Measurements from ENCODE around the gene AGAP1.

The AGAP1 gene

DNA sequence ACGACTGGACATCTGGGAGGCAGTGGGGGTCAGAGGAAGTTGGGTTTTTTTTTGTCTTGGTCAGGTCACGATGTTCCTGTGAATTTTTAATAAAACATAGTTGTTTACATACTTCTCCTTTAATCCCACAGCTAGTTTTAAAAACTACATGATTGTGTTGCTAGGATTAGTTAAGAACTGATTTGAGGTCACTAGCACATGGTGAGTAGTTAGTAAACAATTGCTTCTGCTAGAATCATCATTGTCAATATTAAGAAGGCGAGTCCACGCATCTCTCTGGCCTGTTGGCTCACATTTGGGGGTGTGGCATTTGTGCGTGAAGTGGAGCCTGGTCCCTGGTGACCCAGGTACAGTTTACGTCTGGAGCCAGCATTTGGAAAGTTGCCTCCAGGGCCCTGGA is 59.4 kb downstream of the AGAP1 start:
- no peak for DNase-seq

DNA sequence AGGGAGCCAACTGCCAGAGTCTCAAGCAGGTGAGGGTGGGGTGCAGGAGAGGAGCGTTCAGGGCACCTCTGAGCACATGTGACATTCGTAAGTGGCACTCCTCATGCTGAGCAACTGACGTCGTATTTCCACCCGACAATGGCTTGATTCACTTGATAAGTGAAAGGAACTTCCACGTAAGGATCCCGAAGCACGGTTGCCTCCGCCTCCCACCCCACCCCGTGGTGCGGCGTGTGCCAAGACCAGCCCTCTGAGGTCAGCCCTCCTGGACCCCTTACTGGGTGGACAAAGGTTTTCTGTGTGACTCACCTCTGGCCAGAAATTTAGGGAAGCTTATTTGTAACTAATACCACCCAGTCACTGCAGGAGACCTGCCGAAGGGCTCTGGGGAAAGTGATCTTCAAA is 59.9 kb downstream of the AGAP1 start:
- no peak for DNase-seq

DNA sequence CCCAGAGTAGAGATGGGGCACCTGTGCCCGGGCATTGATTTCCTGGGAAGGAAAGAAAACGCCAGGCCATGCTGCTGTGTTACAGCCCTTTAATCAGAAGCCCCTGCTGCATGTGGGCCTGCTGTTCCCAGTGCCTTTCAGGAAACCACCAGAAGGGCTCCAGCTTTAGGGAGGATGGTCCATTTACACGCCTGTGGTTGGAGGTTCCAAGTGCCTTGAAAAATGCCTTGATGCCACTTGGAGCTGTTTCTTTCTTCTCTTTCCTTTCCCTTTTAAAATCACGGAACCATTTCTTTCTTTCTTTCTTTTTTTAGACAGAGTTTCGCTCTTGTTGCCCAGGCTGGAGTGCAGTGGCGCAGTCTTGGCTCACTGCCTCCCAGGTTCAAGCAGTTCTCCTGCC is 60.5 kb downstream of the AGAP1 start:
- no peak for DNase-seq

DNA sequence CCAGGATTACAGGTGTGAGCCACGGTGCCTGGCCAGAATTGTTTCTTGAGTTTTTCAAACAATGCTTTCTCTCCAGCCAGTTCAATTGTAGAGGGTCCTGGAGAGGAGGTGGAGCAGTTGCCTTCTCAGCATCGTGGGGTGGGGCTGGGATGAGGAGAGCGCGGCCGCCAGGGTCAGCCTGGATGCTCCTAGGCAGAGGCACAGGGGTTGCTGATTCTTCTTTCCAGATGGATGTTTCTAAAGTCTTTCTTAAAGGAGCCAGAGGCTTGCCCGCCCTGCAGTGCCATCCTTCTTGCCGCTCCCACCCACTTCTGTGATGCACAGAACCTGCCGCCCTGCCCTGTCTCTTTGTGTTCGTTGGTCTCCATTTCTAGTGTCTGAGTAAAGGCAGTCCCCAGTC is 61.1 kb downstream of the AGAP1 start:
- no peak for DNase-seq

DNA sequence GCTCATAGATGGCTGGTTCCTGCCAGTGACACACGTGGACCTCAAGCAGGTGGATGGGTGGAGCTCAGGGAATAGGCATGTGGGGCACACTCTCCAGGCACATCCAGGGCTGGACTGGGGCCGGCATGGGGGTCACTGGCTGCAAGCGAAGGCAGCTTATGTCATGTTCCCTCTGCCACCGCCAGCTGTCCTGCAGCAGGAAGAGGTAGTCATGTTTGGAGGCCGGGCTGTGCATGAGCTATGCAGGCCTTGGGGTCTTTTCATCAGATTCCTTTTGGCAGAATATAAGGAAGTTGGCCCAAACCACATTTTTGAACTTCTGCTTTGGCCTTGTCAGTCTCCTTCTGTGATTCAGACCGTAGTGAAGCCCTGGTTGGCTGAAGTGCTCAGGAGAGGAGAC is 61.5 kb downstream of the AGAP1 start:
- no peak for DNase-seq

DNA sequence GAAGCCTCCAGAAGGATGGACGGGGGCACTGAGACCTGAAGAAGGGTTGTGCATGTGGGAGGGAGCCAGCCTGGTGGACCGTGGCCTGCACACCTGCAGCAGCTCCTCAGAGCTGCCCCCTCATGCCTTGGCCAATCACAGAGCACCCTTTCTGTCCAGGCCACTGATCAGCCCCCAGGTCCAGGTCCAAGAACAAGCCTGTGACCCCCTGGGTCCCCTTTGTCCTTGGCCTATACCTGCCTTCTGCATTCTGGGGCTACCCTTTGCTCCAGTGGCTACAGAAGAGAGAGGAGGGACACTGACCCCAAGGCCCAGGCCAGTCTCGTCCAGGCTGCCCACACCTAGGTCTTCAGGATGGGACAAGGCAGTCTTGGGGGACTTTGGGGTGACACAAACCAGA is 62.2 kb downstream of the AGAP1 start:
- DNase-seq = no peak

DNA sequence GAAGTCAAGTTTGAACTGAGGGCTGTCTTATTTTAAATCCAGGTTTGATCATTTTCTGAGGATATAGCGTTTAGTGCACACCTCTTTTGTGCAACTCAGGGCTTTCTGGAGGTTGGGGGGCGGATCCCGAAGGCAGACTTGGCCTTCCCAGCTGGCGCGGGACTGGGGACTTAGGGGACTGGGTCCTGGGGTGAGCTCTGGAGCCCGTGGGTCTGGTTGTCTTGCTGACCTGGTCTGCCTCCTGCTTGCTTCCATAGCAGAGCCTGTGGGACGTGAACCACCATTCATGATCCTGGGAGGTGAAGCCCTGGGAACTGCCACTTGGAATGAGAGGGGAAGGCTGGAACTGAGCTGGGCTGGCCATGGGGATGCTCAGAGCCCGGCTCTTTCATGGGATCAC is 63.1 kb downstream of the AGAP1 start:
- no peak for DNase-seq

DNA sequence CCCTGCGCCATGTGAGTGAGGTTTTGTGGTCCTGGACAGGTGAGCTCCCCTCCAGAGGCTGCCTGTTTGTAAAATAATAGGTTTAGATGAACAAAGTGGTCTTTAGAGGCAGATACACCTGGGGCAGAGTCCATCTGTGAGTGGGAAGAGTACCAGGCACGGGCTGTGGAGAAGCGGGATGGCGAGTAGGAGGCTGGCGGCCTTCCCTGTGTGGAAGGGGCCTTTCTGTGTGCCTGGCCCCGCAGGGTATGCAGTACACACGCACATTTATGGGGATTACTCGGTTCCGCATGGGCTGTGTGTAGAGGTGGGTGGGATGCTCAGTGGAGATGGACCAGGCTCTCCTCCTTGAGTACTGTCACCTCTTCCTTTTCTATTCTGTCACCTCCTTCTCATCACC is 64.1 kb downstream of the AGAP1 start:
- no peak for DNase-seq

DNA sequence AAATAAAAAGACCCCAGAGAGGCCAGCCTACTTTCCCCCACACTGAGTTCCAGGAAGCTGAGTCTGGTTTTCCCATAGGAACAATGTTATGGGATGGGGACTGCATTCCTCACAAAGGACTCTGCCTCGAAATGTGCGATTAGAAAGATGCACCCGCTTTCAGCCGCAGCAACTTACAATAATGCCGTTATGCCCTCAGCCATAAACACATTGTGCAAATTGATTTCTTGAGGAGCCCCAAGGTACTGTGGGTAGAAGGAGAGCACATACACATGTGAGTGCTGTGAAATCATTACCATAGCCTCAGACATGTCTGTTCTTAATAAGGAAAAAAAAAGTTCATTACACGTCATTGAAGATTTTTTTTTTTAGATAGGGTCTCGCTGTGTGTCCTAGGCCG is 64.7 kb downstream of the AGAP1 start:
- no peak for DNase-seq

DNA sequence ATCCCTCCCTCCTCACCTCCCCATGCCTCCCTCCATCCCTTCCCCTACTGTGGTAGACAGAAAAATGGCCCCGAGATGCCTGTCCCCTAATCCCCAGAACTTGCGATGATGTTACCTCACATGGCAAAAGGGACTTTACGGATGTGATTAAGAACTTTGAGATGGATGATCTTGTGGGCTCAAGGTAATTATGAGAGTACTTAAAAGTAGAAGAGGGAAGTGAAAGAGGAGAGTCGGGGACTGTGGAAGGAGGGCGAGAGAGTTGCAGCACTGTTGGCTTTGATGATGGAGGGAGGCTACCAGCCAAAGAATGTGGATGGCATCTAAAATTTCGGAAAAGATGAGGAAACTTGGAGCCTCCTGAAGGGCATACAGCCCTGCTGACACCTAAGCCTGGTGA is 66.5 kb downstream of the AGAP1 start:
- DNase-seq = no peak

DNA sequence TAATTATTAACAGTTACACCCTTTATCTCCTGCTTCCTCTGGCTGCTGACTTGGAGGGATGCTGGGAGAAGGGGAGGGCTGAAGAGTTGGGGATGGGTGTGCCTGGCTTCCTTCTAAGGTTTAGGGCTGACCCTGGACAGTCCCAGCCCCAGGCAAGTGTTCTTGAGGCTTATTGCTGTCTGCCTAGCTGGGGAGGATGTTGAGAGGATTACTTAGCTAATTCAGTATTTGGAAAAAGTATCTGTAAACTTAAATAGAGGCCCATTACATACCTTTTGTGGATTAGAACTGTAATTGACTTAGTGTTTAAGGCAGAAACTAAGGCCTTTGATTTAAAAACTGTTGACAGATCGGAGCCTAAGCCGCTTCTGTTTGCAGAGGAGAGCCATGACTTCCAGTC is 67.6 kb downstream of the AGAP1 start:
- DNase-seq = no peak

DNA sequence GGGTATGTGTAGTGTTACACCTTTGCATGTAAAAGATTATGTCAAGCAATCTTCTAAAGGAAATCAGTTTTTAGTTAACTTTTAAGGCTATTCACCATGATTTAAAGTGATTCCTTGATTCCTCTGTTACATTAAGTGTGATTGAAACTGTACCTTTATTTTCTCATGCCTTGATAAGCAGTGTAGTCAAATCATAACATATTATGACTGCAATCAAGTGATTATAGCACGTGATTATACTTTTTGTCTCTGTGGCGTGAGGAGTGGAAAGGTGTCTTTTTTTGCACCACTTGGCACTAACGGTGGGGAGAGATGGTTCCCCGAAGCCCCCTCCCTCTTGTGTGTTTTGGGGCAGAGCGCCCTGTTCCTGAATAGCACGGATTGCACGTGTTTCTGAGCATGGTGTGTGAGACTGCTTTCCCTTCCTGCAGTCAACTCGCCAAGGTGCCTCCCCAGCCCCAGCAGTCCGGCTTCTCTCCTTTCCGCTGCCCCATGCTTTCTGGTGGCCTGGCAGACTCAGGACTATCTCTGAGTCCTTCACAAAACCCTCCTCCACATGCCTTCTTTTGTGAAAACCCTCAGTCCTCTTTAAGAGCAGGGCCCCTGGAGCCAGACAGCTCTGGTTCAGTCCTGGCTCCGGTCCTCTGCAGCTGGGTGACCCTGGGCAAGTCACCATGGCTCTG is 68.4 kb downstream of the AGAP1 start:
- DNase-seq = no peak

DNA sequence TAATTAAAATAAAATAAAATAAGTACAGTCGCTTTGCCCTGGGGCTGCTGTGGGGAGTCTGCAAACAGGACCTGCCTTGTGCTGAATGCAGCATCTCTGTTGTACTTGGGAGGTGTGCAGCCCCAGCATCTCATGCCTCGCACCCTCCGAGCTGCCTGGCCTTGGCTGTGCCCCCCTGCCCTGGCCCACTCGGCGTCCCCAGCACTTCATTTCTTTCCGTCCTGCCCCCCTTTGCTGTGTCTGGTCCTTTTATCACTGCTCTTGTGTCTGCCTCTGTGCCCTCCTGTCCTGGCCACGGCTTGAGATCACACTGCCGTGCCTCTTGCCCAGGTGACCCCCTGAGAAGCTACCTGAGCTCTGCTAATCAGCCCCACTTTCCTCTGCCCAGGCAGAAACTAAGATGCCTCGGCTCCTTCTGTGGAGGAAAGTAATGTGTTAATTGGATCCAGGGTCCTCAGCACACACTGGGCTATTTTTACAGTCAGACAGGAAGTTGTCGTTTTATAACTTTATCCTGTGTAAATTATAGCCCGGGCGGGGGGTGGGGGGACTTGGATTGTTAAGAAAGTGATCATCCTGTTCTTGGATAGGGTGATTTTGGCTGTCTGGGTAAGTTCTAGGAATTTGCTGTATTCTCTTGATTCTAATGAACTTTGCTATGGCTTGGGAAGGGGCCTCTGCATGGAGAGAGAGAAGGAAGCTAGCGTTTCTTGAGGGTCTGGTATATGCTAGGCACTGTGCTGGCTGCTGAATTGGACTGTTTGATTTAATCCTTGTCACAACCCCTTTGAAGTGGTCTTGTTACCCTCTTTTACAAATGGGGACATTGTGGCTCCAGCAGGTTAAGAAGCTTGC is 69.4 kb downstream of the AGAP1 start:
- DNase-seq = no peak

DNA sequence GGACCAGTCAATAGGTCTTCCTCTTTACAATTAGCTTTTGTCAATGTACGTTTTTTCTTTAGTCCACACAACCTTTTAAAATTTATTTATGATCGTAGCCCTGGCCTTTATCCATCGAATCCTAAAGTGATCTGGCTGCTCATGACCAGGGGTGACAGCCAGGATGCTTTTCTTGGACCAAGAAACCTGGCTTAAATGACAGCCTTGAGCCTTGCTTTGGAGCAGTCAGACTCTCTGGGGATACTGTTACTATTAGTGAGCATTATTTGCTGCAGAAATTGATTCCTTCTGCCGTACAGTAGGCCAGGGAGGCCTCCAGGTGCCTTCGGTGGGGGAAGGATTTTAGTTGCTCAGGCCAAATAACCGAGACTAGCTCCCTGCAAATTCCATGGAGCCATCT is 70.2 kb downstream of the AGAP1 start:
- no peak for DNase-seq

DNA sequence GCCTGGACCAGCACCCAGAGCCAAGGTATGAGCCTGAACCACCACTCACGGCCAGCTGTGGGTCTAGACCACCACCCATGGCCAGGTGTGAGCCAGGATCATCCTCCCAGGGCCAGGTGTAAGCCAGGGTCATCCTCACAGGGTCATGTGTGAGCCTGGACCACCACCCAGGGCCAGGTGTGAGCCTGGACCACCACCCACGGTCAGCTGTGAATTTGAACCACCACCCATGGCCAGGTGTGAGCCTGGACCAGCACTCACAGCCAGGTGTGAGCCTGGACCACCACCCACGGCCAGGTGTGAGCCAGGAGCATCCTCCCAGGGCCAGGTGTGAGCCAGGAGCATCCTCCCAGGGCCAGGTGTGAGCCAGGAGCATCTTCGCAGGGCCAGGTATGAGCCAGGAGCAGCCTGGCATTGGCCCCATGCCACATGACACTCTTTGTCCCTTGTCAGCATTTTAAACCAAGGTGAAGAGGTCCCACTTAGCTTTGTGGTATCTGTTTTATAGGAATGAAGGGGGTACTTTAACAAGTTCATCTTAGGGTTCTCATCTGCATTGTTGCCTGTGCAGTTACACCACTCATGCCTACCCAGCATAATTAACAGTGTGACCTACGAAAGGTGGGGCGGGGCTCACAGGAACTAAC is 71.2 kb downstream of the AGAP1 start:
- no peak for DNase-seq

DNA sequence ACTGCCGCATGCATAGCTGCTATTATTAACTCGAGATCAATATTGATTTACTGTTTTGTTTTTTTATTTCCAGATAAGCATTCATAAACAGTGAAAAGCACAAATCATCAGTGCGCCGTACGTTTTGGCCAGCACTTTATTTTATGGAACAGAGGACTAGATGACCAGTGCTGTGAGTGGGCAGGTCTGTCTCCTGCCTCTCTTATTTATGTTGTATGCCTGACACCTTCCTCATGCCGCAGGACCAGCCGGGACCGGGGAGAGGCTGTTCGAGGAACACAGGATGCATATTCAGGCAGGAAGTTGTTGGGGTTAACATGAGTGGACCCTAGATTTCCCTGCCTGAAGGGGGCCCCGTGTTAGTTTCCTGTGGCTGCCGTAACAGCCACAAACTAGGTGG is 72.6 kb downstream of the AGAP1 start:
- DNase-seq = no peak

DNA sequence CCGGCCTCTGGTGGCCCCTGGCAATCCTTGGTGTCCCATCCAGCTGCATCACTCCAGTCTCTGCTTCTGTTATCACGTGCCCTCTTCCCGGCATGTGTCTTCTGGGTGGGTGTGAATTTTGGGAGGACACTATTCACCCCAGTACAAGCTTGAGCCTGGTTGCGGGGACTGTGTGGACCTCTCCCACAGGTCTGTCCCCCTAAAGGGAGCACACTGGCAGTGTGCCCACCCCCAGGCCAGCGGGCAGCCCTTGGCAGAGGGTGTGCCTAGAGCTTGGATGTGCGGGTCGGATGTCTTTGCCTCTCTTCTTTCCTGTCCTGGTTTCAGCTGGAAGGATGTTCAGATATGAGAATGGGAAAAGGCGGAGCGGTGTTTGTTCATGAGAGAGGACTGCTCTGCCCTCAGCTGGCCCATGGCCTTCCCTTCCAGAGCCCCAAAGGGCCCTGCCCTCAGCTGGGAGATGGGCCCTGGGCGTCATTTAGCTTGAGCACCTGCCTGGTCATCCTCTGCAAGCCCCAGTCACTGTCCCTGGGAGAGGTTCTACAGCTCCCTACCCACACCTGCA is 73.2 kb downstream of the AGAP1 start:
- DNase-seq = no peak

DNA sequence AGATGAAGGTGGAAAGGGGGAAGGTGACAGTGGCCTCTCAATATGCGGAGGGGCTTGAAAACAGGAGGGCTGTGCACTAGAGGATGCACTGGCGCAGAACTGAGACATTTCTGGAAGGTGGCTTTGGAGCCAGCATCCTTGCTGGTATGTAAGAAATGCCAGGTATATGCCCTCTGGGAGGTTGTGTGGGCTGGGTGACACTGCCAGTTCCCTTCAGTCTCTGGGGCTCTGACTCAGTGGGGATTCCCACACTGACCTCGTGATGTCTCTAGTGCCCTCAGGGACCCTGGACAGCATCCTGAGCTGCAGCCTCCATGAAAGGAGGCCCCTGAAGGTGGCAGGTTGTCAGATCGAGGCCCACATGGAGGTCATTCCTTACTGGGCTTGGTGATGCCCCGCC is 74.0 kb downstream of the AGAP1 start:
- DNase-seq = no peak

DNA sequence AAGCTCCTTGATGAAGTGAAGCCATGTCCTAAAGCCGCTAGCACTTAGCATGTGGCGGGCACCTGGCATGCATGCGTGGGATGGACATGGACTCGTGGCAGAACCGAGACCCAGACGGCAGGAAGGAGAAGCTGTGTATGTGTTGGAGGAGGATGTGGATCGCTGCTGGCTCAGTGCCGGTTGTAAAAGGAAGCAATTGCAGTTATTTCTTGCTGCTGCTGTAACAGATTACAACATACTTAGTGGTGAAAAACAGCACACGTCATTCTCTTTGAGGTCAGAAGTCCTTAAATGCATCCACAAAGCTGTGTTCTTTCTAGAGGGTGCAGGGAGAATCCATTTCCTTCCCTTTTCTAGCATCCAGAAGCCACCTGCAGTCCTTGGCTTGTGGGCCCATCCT is 74.6 kb downstream of the AGAP1 start:
- no peak for DNase-seq

DNA sequence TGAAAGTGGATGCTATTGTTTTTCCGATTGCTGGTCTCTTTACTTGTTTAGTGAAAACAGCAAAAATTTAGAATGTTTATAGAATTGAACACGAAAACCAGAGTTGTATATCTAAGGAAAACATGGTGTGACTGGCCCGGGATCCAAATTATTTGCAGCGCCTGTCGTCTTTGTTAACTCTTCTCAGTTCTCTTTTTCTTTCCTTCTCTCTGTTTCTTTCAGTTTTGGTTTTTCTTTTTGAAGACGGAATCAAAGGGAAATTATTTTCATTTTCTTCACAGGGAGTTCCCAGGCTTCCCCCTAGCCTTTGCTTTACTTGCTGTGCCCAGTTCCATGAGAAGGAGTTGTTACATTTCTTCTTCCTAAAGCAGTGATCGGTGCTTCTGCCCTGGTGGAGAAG is 76.0 kb downstream of the AGAP1 start:
- DNase-seq = no peak

DNA sequence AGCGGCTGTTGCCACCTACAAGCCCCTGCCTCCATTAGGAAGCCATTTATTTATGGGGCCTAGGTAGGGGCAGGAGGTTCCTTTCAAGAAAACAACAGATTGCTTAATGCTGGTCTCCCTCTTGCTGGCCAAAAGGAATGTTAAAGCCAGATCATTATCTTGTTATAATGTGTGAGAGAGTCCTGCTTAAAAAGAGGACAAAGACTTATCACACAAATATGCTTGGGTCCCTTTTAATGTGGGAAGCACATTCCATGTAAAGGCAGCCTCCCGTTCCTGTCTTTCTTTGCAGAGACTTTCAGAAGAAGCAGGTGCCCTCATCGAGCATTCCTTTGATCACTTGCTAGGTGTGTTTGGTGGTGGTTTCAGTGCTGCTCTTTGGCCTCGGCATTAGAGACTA is 76.4 kb downstream of the AGAP1 start:
- DNase-seq = no peak

DNA sequence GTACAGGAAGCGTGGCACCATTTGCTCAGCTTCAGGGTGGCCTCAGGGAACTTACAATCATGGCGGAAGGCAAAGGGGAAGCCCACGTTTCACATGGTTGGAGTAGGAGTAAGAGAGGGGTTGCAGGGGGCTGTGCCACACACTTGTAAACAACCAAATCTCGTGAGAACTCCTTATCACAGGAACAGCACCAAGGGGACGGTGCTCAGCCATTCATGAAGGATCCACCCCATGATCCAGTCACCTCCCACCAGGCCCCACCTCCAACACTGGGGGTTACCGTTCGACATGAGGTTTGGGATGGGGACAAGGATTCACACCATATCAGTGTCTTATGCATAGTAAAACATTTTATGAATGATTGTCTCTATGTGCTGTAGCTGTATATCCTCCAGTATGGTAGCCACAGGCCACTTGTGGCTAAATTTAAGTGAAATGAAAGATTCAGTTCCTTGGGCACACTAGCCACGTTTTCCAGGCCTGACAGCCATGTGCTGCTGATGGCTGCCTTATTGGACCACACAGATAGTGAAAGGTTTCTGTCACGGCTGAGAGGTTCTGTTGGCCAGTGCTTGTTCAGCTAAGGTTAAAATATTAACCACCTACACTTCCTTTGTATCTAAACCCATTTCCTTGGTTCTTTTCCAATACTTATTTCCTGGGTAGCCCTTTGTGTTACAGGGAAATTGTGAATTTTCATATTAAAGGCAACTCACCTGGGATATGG is 77.3 kb downstream of the AGAP1 start:
- DNase-seq = no peak

DNA sequence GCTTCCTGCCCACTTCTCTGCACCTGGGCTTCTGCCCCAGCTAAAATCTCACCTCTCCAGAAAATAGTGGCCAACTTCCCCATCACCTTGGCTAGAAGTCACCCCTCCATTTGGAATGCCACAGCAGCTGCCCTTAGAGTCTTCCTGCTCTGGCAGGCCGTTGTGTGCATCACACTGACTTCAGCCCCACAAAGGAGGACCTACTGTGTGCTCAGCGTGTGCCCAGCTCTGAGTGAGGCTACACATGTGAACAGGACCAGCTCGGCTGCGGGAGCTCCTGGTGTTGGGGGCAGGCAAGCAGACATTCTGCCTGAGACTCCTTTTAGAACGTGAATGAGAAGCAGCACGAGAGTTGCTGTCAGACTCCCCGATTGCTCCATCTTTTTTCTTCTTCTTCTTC is 78.7 kb downstream of the AGAP1 start:
- DNase-seq = no peak

All from CD4-positive, alpha-beta T cell treated with Interleukin-10 for 1 hour (primary cell).